Keratinocyte (primary cell): Measurements from ENCODE around the gene GAA. TPM values are rescaled to one million over a fixed set of nuclear protein-coding genes. Genes with fewer than 3 reads are reported as not detected.

ENCODE experiments used
- DNase-seq: peaks from one replicate; pipeline ENCODE4 v3.0.0-alpha.2; 2011; ENCODE audit warnings: low read depth, missing footprints, low spot score
- FAIRE-seq: peaks from 2 replicates; lab custom pipeline; 2011; peaks lifted over from hg19 to GRCh38; lab: Jason Lieb, UNC
- H2AFZ ChIP-seq: 2 replicates; pipeline ENCODE4 v1.6.0; 2012; ENCODE audit warnings: low read length, control low read depth, inconsistent platforms; ENCODE audit not compliant: control insufficient read depth
- H3K27ac ChIP-seq: 2 replicates; pipeline ENCODE4 v1.5.1; 2011; ENCODE audit warnings: low read length; ENCODE audit not compliant: control insufficient read depth, insufficient read depth
- H3K27me3 ChIP-seq: 3 replicates; pipeline ENCODE4 v1.6.0; 2011; ENCODE audit warnings: low read length; ENCODE audit not compliant: control insufficient read depth, insufficient read depth; ENCODE audit errors: extremely low read depth
- H3K36me3 ChIP-seq, 2 experiments: 2 replicates in 1 of 2; 3 replicates in 1 of 2; pipeline ENCODE4 v1.5.1; 2011; ENCODE audit warnings: low read length in 2 of 2, mild to moderate bottlenecking in 1 of 2; ENCODE audit not compliant: control insufficient read depth in 2 of 2, insufficient read depth in 2 of 2; ENCODE audit errors: extremely low read depth in 1 of 2
- H3K4me1 ChIP-seq: 3 replicates; pipeline ENCODE4 v1.5.1; 2011; ENCODE audit warnings: low read length; ENCODE audit not compliant: control insufficient read depth, insufficient read depth; ENCODE audit errors: extremely low read depth
- H3K4me2 ChIP-seq: 3 replicates; pipeline ENCODE4 v1.6.0; 2011; ENCODE audit warnings: low read depth, low read length; ENCODE audit not compliant: control insufficient read depth, insufficient read depth; ENCODE audit errors: extremely low read depth
- H3K4me3 ChIP-seq, 3 experiments: fragments of 200-600 bp in 1 of 3; sonication (generic) in 1 of 3; 2 replicates in 2 of 3; 3 replicates in 1 of 3; pipeline ENCODE4 v1.5.1; 2011 to 2016; ENCODE audit warnings: low read length in 3 of 3, mild to moderate bottlenecking in 3 of 3, control low read depth in 2 of 3, inconsistent platforms in 1 of 3, low read depth in 1 of 3, mixed read lengths in 1 of 3, mixed run types in 1 of 3, moderate library complexity in 1 of 3; ENCODE audit not compliant: control insufficient read depth in 2 of 3, insufficient read depth in 2 of 3; ENCODE audit errors: extremely low read depth in 1 of 3
- H3K79me2 ChIP-seq: 2 replicates; pipeline ENCODE4 v1.6.0; 2012; ENCODE audit warnings: low read length; ENCODE audit not compliant: control insufficient read depth, insufficient read depth
- H3K9ac ChIP-seq: 3 replicates; pipeline ENCODE4 v1.6.0; 2011; ENCODE audit warnings: low read length; ENCODE audit not compliant: control insufficient read depth, insufficient read depth; ENCODE audit errors: extremely low read depth
- H3K9me1 ChIP-seq: 3 replicates; pipeline ENCODE4 v1.6.0; 2011; ENCODE audit warnings: low read length; ENCODE audit not compliant: control insufficient read depth, insufficient read depth; ENCODE audit errors: extremely low read depth
- H3K9me3 ChIP-seq: 2 replicates; pipeline ENCODE4 v1.5.1; 2012; ENCODE audit warnings: low read depth, low read length; ENCODE audit not compliant: control insufficient read depth
- H4K20me1 ChIP-seq: 3 replicates; pipeline ENCODE4 v1.6.0; 2011; ENCODE audit warnings: low read length; ENCODE audit not compliant: control insufficient read depth, insufficient read depth; ENCODE audit errors: extremely low read depth
- EZH2 ChIP-seq: IDR thresholded peaks from one replicate; pipeline ENCODE4 v1.6.1; 2012; ENCODE audit warnings: inconsistent platforms, mild to moderate bottlenecking, low read length, moderate library complexity
- dilution Hi-C: fragments of 300-500 bp; cut with MboI; formaldehyde crosslinking; loops from one replicate; pipeline ENCODE4 v1.7.0; 2020; ENCODE audit warnings: low sequenced_read_pairs; ENCODE audit not compliant: extremely low pct_ligation_motif_present
- polyA plus RNA-seq, 5 experiments: library from polyadenylated mRNA; depleted of rRNA in 3 of 5; stranded (reverse) in 3 of 5; stranded (forward) in 1 of 5; unstranded in 1 of 5; fragments of >200 nt; gene quantifications; 1 replicate in 1 of 5; 2 replicates in 3 of 5; 3 replicates in 1 of 5; pipeline versions ENCODE4 v1.2.1 to v1.2.3, GENCODE V29; 2011 to 2012; ENCODE audit warnings: missing spikeins in 2 of 5, low read depth in 1 of 5, low replicate concordance in 1 of 5
- TF ChIP-seq, protein P1 (sequence below), 3 experiments: IDR thresholded peaks in 1 of 3; conservative IDR thresholded peaks in 1 of 3; optimal IDR thresholded peaks in 1 of 3; 2 replicates in 2 of 3; 3 replicates in 1 of 3; pipeline versions ENCODE3 to v1.5.1; 2011; ENCODE audit warnings: low read length in 3 of 3, mild to moderate bottlenecking in 3 of 3, moderate library complexity in 2 of 3, control low read depth in 1 of 3, inconsistent platforms in 1 of 3; ENCODE audit not compliant: insufficient read depth in 2 of 3; ENCODE audit errors: extremely low read depth in 1 of 3

The GAA gene
- polyA plus RNA-seq, 1 donor (not counting 4 experiments of a cell fraction or from before 2014, with no cell fraction given): 3.2 TPM

DNA sequence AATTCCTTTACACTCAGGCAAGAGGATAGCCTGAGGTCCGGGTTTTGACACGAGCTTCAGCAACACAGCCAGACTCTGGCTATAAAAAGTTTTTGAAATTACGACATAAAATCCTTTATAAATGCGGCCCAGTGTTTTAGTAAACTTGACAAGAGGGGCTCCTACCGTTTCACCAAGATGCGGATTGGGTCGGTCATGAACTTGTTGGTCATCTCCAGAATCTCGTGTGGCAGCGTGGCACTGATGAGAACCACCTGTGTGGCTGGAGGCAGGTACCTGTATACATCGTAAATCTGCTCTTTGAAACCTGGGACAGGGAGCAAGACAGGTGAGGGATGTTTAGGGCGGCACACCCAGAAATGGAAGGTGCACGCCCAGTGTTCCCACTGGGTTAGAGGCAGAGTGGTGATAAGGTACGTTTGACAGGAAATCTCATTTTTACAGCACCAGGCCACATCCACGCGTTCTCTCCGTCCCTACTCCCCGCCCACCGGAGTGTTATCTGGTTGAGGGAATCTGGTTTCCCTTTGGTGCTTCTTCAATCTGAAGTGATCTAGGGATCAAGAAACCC, 37.6 kb downstream of the GAA start:
- Histone ChIP-seq H3K9me1 (no peaks in the 10 kb centered on the region), H3K36me3 (peaks cover 41 to 54% of the 10 kb centered on the region in 2 experiments), H3K9ac (no peak overlapping the region), H3K27ac (no peak overlapping the region), H3K79me2 (peaks cover 18% of the 10 kb centered on the region), H3K27me3 (no peaks in the 10 kb centered on the region), H4K20me1 (no peaks in the 10 kb centered on the region), H3K4me1 (no peaks in the 10 kb centered on the region), H2AFZ (no peak overlapping the region), H3K9me3 (no peaks in the 10 kb centered on the region), H3K4me2 (no peak overlapping the region), H3K4me3 (no peak overlapping the region)
- no peak for DNase-seq
- FAIRE-seq: no peak
- dilution Hi-C loops: no loop called here
- TF ChIP-seq, protein P1, sequence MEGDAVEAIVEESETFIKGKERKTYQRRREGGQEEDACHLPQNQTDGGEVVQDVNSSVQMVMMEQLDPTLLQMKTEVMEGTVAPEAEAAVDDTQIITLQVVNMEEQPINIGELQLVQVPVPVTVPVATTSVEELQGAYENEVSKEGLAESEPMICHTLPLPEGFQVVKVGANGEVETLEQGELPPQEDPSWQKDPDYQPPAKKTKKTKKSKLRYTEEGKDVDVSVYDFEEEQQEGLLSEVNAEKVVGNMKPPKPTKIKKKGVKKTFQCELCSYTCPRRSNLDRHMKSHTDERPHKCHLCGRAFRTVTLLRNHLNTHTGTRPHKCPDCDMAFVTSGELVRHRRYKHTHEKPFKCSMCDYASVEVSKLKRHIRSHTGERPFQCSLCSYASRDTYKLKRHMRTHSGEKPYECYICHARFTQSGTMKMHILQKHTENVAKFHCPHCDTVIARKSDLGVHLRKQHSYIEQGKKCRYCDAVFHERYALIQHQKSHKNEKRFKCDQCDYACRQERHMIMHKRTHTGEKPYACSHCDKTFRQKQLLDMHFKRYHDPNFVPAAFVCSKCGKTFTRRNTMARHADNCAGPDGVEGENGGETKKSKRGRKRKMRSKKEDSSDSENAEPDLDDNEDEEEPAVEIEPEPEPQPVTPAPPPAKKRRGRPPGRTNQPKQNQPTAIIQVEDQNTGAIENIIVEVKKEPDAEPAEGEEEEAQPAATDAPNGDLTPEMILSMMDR (optimal IDR thresholded peaks at IDR 0.05 in 1 of 3, IDR thresholded peaks at IDR 0.05 in 1 of 3, conservative IDR thresholded peaks at IDR 0.05 in 1 of 3; ENCODE audit: extremely low read depth in 1 of 3, insufficient read depth in 2 of 3, low read length in 3 of 3): no peak
- no peak for TF ChIP-seq EZH2

DNA sequence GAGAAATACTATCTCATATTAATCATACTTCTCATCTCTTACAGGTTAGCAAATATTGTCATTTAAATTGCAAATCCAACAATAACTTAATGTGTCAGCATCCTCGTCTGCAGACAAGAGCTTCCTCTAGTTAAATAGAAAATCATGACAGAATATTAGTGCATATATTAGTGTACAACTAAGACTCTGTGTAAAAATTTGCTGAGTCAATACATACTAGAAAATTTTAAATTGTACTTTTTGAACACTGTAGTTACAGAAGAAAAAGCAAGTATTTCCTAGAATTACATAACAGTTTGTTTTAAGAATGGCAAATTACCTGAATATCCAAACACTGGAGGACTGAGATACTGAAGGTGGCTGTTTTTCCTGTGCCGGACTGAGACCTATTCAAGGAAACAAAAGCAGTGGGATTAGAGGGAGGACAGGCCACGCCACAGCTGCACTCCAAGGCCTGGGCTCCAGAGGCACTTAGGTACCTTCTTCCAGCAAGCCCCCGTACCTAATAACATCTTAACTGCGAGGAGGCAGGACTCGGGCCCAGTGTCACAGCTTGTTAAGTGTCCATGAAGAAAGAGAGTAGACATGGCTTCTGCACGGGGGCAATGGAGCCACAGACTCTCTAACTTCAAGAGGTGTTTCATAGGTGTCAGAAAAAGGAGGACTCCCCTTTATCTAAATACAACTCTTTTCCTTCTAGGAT, 40.2 kb downstream of the GAA start:
- no peaks in the 10 kb centered on the region for H3K9me3 ChIP-seq
- dilution Hi-C loops: no loop called here
- H3K27me3 ChIP-seq: no peaks in the 10 kb centered on the region
- FAIRE-seq: no peak
- H3K4me2 ChIP-seq: no peak overlapping the region
- no peak for DNase-seq
- H3K4me3 ChIP-seq: no peak overlapping the region
- no peaks in the 10 kb centered on the region for H3K9me1 ChIP-seq
- H3K27ac ChIP-seq: no peak overlapping the region
- H4K20me1 ChIP-seq: peaks cover 16% of the 10 kb centered on the region
- no peak overlapping the region for H2AFZ ChIP-seq
- no peak overlapping the region for H3K9ac ChIP-seq
- H3K4me1 ChIP-seq: peaks cover 16% of the 10 kb centered on the region
- TF ChIP-seq, protein P1 (optimal IDR thresholded peaks at IDR 0.05 in 1 of 3, IDR thresholded peaks at IDR 0.05 in 1 of 3, conservative IDR thresholded peaks at IDR 0.05 in 1 of 3; ENCODE audit: extremely low read depth in 1 of 3, insufficient read depth in 2 of 3, low read length in 3 of 3): no peak
- no peak for TF ChIP-seq EZH2
- H3K79me2 ChIP-seq: peaks cover 45% of the 10 kb centered on the region
- peaks cover 40 to 49% of the 10 kb centered on the region in 2 experiments for H3K36me3 ChIP-seq
